ENCODE results near the gene PDIA5.

GRCh38 chr3:123076112-123076495 lies 9.3 kb downstream of the PDIA5 start:
- TF ChIP-seq POLR2A (IDR thresholded peaks at IDR 0.05) (no peak), CTCF (IDR thresholded peaks at IDR 0.05) (no peak)
